ENCODE measurements around the gene TRIOBP.

DNA sequence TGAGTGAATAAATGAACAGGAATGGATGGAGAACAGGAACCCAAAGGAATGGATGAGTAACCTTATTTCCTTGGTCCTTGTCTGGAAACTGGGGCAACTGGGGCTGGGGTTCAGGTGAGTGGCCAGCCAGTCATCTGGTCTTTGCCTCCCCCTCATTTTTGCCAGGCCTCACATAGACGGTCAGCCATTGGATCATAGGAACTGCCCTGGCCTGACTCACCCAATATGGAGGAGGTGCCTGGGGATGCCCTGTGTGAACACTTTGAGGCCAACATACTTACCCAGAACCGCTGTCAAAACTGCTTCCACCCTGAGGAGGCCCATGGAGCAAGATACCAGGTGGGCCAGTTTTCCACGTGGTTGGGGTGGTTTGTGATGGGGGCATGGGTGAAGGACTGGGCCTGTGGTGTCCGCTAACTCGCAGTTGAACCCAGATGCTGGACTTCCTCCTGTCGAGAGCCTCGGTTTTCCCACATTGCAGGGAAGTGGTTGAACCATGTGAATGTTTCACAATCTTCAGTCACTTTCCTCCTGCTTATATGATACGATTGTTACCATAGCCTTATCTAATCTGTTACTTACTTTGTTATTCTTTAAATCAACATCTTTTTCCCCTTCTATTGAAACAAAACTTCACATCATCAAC, 4.4 kb downstream of the TRIOBP start:
- TF ChIP-seq, protein P1, sequence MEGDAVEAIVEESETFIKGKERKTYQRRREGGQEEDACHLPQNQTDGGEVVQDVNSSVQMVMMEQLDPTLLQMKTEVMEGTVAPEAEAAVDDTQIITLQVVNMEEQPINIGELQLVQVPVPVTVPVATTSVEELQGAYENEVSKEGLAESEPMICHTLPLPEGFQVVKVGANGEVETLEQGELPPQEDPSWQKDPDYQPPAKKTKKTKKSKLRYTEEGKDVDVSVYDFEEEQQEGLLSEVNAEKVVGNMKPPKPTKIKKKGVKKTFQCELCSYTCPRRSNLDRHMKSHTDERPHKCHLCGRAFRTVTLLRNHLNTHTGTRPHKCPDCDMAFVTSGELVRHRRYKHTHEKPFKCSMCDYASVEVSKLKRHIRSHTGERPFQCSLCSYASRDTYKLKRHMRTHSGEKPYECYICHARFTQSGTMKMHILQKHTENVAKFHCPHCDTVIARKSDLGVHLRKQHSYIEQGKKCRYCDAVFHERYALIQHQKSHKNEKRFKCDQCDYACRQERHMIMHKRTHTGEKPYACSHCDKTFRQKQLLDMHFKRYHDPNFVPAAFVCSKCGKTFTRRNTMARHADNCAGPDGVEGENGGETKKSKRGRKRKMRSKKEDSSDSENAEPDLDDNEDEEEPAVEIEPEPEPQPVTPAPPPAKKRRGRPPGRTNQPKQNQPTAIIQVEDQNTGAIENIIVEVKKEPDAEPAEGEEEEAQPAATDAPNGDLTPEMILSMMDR (IDR thresholded peaks at IDR 0.05; ENCODE audit: low read depth, low read length) = no peak
- no peak for TF ChIP-seq EZH2phosphoT487 (IDR thresholded peaks at IDR 0.05; ENCODE audit: low read depth)
